Left renal pelvis (tissue), 4 donors: ENCODE measurements around the gene RAPGEF5. TPM values are rescaled to one million over a fixed set of nuclear protein-coding genes. Genes with fewer than 3 reads are reported as not detected.

Source experiments
- DNase-seq, 4 donors: peaks; one replicate each; pipeline ENCODE4 v3.0.0-alpha.2; 2013; ENCODE audit warnings: low read depth in 4 of 4, low spot score in 3 of 4
- polyA plus RNA-seq, 4 donors: library from polyadenylated mRNA; unstranded; fragments of 120-200 nt; gene quantifications; one replicate each; pipeline ENCODE4 v1.2.1, GENCODE V29; 2013; ENCODE audit not compliant: insufficient read length in 4 of 4

The RAPGEF5 gene
- polyA plus RNA-seq, 4 donors = 33.6 to 39.6 (median 37.5) TPM

- DNase-seq = no peak
Measured at GRCh38 chr7:22380333-22380732, 23.4 kb upstream of the RAPGEF5 start.

DNA sequence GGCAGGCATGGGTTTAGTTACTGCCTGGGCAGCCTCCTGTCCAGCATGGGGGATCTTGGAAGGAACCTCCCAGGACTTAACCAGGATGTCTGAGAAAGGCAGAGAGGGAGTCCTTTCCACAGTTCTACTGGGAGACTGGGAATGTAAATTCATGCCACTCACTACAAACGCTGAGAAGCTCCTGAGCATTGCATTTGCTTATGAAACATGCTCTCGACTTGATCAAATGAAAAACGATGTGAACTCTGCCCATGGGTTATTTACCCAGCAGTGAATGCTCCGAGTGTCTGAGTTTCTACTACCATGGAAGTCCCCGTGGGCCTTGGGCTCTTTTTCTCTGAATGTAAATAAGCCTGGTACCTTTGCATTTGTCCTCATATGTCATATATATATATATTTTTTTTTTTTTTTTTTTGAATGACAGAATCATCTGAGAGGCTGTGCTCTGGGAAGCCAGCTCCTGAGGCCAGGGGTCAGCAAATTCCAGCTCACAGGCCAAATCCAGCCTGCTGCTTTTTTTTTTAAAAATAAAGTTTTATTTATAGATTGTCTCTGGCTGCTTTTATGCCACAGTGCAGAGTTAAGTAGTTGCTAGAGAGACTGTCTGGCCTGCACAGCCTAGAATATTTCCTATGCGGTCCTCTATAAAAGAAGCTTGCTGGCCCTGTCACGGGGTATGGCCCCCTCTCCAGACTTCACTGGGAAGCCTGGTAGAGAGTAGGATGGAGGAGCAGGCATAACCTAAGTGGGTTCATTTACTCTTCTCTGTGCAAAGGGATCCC is 21.4 kb upstream of the RAPGEF5 start:
- DNase-seq = no peak

DNA sequence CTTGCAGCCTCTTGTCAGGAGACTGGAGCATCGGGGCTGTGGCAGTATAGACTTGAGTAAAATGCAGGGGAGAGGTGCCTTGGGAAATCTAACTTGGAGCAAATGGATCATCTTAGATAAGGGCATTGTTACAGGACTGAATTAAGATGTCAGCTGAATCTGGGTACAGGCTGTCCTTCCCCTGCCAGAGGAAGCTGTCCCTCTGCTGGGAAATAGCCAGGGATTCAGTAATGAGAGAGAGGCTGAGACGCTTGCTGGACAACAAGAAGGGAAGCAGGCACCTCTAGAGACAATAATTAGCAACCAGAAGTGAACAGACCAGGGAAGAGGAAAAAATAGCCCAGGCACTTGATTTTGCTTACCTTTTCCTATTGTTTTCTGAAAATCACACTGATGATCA is 20.7 kb upstream of the RAPGEF5 start:
- no peak for DNase-seq

DNA sequence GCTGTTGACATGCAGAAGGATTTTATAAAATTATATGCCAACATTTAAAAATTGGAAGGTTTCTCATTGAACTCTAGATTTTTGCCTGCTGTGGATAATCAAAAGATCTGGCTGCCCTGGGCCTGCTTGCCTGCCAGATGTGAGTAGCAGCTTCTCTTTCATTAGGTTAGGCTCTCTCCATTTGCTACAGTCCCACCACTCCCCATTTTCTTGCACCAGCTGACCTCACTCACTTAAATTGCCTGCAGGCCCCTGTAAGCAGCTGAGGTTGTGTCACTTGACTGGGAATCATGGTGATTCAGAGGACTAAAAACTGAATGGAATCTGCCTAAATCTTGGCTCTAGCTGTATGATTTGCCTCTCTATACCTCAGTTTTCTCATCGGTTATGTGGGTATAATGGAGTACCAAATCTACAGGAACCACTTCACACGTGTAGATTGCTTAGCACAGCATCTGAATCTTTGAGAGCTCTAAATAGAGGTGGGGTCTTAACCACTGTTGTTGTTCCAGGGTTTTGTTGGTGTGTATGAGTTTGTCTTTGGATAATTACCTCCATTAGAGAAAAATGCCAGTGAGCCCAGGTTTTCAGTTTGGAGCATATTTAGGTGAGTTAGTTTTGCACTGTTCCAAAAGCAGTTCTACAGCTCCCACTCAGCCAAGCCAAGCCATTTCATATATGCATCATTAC is 18.6 kb upstream of the RAPGEF5 start:
- DNase-seq = no peak

DNA sequence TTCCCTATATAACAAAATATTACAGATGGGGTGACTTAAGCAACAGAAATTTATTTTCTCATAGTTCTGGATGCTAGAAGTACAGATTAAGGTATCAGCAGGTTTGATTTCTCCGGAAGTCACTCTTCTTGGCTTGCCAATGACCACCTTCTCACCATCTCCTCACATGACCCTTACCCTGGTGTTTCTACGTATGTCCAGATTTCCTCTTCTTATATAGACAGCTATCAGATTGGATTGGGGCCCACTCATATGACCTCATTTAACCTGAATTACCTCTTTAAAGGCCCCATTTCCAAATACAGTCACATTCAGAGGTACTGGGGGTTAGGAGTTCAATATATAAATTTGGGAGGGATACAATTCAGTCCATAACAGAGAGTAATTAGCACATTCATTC is 17.0 kb upstream of the RAPGEF5 start:
- no peak for DNase-seq

DNA sequence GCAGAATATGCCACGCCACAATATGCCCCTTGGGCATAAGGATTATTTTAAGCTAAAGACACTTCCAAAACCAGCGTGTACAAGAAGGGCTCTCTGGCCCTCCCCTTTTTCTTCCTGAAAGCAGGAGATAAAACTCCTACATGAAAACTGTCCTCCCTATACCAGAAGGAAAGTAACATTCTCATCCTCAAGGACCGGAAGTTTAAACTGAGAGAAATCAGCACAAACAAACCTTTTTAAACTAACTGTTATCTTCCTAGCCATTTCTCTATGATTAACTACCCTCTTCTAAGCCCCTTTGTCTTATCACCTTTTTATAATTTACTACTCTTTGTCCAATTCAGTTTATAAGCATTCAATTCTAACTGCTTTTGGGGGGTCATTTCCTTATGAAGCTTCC is 16.4 kb upstream of the RAPGEF5 start:
- DNase-seq = no peak

DNA sequence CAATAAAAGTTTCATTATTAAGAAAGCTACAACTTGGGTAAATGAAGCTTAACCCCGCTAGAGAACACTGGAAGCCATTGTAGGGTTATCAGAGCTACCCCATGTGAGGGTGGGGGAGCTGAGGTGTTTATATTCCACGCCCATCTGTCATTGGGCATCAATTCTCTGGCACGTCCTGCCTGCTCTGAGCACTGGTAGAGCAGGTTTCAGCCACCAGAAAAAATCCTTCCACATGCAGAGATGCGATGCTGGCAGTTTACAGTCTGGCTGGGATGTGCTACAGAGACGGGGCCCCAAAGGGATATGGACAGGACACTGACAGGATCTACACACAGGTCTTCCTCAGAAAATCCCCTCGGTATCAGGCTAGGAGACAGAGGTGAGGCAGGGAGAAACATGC is 15.9 kb upstream of the RAPGEF5 start:
- DNase-seq = no peak

DNA sequence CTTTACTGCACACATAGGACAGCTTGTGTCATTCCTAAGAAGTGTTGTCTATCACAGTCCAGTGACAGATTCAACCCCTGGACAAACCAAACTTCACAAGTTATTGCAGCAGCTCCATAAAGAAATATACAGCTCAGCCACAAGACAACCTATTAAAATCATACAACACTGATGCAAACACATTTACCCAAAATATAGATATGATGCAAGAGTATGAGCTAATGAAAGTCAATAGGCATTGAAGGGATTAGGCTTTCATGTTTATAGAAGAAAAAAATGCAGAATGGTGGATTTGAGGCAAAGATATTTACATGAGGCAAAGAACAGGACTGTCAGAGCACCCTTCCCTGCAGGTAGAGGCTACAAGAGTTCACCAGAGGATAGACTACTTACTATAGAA is 14.9 kb upstream of the RAPGEF5 start:
- no peak for DNase-seq

DNA sequence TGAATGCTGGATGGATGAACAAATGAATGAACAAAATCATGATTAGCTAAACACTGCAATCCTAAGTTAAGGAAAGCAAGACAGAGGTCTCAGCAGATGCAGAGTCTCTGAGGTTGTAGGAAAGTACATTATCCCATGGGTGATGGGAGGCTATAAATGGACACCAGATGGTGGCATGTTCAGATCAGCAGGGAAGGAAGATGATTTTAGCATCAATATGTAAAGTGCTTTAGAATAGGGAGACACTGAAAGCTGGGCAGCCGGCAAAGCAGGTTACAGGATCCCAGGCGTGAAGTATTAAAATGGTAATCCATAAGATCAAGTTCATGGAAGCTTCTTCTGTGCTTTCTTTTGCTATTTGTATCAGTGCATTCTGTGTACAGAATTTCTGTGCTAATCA is 7.9 kb upstream of the RAPGEF5 start:
- no peak for DNase-seq

GRCh38 chr7:22363756-22364422 is 6.9 kb upstream of the RAPGEF5 start:
- no peak for DNase-seq

DNA sequence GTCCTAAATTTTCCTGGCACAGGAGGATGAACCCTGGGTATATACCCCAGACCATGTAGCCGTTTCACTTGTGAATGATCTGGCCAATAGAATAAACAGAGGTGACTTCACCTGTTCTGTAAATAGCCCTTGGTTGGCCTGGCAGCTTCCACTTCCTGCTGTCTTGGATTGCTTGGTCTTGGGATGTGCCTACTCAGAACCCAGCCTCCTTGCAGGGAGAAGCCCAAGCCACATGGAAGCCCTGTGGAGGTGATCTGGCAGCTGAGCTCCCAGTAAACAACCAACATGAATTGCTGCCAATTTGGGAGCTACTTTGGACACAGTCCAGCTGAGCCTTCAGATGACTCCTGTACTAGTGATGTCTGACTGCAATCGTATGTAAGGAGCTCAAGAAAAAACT is 4.8 kb upstream of the RAPGEF5 start:
- DNase-seq = no peak

- no peak for DNase-seq
Measured at GRCh38 chr7:22361320-22361719, 4.4 kb upstream of the RAPGEF5 start.

GRCh38 chr7:22358820-22359697 is 2.1 kb upstream of the RAPGEF5 start:
- DNase-seq = no peak

GRCh38 chr7:22357311-22358175 is 589 bp upstream of the RAPGEF5 start:
- peak in 2 of 4 donors; percentile 31 to 63 for DNase-seq

- DNase-seq = no peak
Measured at GRCh38 chr7:22356010-22356691, 803 bp downstream of the RAPGEF5 start.

GRCh38 chr7:22355620-22356009 is 1.3 kb downstream of the RAPGEF5 start:
- no peak for DNase-seq

- no peak for DNase-seq
Measured at GRCh38 chr7:22354462-22354861, 2.5 kb downstream of the RAPGEF5 start.

DNA sequence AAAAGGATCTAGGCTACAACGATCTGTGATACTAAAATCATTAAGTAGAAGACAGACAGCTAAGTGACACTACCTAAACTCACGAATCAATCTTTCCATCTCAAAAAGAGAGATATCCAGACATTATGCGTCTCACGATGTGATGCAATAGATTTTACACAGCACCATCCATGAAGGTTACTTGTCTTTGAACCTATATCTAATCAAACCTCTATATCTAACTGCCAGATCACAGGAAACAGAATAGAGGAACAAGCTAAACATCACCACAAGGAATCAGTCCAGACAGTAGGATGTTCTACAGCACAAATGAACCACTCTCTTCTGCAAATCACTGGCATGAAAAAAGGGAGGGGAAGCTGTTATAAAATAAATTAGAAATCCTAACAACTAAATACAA is 4.1 kb downstream of the RAPGEF5 start:
- no peak for DNase-seq

- DNase-seq = no peak
Measured at GRCh38 chr7:22351878-22352277, 5.1 kb downstream of the RAPGEF5 start.
